GM18517 (cell line): ENCODE data around the gene FGGY.

Experiments
- ATAC-seq: cut with Tn5 transposase; IDR thresholded peaks from one replicate; pipeline ENCODE4 v1.9.1; 2021; ENCODE audit warnings: mild to moderate bottlenecking, moderate library complexity; ENCODE audit not compliant: unreplicated experiment

The FGGY gene

DNA sequence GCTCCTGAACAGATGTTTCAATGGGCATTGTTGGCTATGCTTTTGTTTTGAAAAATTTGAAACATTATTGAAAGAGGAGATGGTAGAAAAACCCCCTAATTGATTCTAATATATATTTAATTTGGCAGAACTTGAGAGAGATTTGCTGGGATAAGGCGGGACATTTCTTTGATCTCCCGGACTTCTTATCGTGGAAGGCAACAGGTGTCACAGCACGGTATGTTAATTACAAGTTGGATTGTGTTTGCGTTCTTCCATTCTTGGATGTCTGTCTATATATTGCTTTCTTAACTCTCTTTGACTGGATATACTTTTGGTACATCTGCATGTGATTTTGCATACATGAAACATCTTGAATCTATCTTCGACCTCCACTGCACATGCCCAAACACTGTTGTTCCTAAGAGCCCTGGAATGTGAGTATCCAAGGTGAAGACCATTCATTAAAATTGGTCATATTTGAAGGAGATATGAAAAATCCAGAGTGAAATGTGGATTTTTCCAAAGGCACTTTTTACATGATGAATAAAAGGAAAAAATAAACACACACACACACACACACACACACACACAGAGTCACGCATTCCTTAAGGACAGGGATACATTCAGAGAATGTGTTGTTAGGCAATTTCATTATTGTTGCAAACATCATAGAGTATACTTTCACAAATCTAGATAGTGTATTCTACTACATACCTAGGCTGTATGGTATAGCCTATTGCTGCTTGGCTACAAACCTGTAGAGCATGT, 81.9 kb downstream of the FGGY start:
- ATAC-seq = no peak

DNA sequence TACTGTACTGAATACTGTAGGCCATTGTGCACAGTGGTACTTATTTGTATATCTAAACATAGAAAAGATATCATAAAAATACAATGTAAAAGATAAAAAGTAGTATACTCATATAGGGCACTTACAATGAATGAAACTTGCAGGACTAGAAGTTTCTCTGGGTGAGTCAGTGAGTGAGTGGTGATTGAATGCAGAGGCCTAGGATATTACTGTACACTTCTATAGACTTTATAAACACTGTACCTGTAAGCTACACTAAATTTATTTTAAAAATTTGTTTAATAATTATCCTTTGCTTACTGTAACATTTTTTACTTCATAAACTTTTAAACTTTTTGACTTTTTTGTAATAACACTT, 82.5 kb downstream of the FGGY start:
- no peak for ATAC-seq

DNA sequence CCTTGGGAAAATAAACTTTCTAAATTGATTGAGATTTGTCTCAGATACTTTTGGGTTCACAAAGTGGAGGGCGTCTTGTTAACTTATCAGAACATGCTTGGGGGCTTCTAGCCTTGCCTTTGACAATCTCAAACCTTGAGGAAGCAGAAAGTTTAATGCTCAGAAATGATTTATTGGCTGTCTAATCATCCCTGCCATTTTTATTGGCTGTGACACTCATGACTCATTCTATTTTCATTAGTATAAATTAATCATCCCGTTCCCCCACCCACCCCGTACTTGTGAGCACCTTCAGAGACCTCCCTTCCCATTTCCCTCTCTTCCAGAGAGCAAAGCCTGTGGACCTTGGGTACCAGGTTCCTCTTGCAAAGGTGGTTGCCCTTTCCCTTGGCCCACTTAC, 87.1 kb downstream of the FGGY start:
- no peak for ATAC-seq

DNA sequence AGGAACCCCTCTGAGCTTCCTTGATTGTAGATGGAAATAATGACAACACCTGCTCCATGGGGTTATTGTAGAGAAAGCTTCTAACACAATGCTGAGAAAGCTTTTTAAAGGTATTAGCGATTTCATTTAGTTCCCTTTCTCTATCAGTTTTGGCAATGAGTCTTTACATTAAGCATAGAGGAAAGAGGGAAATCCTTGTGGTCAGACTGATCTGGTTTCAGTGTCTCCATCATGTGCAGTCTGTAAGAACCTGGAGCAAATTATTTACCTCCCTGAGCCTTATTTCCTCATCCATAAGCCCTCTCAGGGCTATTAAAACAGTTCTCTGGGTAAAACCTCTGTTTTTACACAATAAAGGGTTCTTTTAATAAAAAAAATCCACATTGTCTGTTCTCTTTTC, 87.5 kb downstream of the FGGY start:
- no peak for ATAC-seq

DNA sequence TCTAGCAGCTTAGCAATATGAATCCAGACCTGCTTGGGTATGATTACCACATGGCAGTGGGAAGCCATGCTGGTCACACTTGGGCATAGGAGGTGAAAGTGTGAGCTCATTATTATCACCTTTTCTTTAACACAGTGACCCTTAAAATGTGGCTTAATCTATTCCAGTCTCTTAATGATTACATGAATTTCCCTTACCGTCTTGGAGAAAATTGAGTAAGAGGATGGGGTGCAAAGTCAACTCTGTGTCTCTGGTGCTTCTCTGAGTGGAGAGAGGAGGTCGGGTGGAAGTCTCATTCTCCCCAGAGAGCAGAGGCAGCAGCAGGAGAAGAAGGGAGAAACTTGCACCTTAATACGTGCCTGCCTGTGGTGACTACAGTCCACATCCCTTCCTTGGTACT, 91.3 kb downstream of the FGGY start:
- ATAC-seq = no peak

DNA sequence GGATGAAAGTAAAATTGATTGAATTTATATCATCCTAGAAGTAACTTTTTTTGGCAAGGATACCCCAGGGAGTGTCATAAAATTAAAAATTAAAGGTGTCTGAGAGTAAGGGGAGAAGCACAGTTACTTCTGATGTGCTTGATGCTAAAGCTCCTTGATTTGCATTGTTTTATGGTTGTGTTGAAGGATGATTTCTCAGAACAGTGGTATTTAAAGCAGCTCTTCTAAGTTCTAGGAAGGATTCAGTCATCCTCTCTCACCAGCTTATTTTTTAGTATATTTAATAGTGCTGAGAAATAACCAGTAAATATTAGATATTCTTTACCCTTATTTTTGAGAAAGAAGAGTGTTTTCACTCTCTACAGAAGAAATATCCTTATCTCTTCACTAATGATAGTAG, 93.0 kb downstream of the FGGY start:
- no peak for ATAC-seq

DNA sequence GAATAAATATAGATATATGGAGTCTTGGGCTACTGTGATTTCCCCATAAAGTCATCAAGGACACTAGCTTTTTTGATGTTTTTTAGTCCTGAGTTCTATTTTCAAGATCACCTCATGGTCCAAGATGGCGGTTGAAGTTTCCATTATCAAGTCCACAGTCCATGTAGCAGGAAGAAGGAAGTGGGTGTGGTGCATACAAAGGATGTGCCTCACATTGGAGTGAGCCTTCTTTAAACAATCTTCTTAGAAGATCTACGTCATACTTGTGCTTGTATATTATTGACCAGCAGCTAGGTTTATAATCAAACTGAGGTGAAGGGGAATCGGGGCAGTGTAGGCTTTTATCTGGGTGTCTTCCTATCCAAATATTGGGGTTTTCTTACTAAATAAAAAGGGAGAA, 93.4 kb downstream of the FGGY start:
- ATAC-seq = no peak

DNA sequence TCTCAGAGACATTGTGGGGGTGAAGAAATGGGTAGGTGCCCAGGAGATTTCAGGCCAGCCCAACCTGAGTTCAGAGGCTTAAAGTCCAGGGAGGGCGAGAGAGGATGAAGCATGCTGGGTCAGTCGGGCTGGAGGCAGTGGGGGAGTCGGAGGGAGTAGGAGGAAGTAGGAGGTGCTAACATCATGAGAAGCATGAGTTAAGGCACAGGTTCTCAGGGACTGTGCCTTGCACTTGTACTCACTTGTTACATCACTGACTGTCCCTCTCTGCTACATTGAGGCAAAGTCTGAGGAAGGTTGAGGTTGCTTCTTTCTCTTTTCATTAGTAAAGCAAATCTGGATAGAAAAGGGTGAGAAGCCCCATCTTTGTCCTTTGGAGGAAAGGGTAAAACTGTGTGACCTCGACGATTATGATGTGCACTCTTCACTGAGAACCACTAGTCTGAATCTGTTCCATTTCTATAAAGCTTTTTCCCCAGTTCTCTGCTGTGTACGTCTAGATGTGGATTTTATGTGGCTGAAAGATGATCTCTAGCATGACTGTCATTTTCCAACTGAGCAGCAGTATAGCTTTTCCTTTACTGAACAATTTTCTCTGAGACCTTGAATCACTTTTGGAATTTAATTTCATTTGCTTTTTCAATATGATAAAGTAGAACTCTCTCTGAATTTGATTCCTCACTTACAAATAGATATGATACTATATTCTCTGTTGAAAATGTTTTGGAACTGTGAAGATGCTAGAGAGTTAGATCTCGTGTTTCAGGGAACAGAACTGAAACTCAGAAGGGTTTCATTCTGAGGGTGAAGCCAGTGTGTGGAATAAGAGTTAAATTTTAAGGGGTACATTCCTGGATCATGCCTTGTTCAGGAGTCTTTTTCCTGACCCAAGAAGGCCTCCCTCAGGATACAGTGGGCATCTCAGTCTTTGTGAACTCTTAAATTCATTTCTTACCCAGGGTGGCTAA, 94.6 kb downstream of the FGGY start:
- no peak for ATAC-seq

DNA sequence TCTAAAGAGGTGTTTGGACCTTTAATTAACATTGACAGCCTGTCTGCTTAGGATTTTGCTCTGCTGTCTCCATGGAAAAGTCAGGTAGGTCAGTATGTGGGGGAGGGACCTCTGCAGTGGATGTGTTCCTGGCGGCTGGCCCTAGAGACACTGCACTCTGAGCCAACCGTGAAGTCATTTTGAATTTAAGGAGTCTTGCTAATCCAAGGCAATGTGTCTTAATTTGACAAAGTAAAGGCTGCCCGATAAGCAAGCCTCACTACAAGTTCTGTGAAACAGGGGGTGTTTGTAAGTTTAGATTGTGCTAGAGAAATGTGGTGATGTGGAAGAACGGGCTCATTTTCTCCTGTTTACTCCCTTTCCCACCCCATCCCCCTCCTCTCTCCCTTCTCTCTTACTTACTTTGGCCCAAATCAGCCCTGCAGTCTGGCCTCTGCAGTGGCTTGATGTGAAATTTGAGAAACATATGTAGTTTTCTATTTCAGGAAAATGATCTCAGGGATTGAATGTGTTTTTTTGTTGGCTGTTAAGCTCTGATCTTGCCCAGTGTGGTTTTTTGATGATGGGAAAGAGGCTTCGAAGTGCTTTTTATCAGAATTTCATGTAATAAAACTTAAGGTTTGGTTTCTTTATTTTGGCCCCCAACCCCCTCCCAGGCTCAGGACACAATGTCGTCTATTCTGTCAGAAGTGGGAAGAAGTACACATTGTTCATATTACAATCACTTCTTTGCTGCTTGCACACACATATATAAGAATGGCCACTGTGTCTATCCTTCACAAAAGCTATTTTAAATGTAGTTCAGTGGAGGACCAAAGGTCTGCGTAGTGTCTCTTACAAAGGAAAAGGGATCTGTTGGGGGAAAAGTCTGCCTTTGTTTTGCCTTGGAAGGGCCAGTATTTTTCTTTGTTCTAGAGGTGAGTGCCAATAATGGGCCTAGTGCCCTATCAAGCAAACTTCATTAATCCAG, 96.6 kb downstream of the FGGY start:
- ATAC-seq = no peak

DNA sequence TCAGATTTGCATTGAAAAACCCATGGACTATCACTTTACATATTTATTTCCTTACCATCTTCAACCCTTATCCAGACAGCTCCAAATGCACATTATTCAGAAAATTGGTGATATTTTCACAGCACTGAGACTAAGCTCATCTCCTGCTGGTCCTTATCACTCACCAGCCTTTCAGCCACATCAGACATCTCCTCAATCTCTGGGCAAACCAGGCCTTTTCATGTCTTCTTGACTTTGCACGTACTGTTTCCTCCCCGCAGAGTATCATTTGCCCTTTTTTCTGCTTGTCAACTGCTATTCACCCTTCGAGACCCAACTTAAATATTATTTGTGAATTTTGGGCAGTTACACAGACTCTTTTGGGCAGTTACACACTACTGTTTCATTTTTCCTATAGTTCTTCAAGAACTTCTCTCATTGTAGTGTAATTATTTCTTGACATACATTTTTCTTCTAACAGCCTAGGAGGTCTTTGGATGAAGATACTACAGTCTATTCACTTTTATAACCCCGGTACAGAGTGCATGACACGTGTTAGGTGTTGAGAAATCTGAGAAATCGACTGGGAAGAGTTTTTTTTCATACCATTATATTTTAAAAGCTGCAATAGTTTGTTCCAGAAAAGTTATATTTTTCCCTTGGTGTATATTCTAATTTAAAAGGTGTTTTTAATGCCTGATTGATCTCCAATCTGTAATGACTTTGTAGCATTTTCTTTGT, 98.0 kb downstream of the FGGY start:
- ATAC-seq = no peak

DNA sequence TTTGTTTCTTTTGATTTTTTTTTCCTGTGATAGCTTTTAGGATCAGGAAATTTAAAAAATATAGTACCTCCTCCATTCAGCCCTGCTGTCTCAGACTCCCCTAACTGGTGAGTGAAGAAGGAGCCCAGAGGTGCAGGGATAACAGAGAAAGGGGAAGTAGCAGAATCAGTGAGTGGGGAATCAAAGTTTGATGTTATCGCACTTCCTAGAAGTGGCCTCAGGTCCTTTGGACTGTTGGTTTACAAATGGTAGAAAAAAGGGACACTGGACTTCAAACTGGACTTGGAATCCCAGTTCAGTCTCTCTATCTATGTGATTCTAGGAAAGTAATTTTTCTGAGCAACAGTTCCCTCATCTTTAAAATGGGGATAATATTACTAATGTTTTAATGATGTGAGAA, 99.5 kb downstream of the FGGY start:
- ATAC-seq = no peak

DNA sequence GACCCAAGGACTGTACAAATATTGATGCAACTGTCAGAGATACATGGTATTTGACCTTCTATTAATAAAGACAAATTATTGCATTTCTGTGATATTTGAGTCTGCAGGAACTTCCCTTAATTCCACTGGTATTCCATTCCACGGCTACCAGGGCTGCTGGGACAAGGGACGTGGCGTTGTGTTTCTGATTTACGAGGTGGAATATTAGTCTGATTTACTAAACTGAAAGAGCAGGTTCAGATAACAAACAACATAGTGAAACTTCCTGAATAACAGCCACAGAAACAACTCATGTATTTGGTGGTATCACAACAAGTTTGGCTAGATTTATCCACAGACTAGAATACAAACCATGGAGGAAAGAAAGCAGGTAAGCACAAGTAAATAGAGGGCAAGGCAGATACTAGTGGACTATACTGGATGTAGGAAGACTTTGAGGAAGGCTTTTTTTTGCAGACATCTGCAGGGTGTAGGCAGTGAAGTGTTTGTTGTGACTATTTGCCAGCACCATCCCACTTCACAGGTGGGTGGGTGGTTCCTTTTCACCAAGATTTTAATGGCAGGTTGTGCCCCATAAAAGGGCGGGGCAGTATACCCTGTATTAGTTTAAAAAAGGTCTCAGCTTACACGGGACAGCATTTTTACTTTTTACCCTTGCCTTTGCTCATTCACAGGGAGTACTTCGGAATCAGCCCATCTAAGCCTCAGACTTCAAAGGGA, 100.4 kb downstream of the FGGY start:
- no peak for ATAC-seq

DNA sequence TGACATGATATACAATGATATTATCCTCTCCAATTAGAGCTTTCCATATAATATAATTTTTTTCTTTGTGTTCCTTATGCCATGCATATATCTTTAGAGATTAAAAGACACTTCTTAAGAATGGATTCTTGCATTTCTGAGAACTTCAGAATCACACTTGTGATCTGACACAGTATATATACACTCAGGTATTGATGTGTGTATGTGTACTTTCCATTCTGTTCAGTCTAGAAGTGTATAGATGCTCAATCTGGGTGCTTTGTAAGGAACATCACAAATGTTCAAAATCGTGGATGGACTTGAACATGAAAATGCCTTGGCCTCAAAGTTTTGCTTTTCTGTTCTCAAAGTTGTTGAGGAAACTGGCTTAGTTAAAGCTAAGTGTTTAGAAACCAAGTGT, 102.7 kb downstream of the FGGY start:
- ATAC-seq = no peak

DNA sequence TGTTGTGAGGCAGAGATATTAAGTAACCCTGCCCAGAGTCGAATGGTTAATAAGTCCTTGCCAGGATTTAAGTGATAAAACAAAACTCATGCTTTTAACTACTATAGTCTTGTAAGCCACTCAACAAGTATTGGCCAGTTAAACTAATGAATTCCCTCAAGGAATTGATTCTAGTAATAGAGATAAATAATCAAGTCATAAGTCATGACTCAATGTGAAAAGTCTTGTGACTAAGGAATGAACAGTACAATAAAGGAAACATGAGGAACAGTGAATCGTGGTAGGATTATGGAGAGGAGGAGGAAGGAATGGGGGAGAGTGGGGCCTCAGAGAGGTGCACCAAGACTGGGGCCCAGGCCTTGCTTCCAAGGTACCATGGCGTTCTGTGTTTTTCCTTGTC, 104.7 kb downstream of the FGGY start:
- ATAC-seq = no peak

DNA sequence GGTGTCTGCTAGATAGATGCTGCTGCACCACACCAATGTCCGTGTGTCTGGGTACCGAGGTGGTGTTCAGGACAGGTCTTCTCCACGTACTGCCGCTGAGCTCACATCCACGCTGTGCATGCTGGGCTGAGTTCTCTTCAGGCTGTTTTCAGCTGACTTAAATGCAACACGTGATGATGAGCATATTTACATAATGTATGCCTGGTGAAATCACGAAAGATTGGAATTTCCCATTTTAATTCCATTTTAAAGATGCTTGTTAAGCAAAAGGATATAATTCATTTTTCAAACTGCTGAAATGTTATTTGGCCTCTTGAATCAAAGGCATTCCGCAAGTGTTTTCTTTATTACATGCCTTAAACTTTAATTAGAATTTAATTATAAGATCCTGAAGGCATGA, 107.9 kb downstream of the FGGY start:
- ATAC-seq = no peak

DNA sequence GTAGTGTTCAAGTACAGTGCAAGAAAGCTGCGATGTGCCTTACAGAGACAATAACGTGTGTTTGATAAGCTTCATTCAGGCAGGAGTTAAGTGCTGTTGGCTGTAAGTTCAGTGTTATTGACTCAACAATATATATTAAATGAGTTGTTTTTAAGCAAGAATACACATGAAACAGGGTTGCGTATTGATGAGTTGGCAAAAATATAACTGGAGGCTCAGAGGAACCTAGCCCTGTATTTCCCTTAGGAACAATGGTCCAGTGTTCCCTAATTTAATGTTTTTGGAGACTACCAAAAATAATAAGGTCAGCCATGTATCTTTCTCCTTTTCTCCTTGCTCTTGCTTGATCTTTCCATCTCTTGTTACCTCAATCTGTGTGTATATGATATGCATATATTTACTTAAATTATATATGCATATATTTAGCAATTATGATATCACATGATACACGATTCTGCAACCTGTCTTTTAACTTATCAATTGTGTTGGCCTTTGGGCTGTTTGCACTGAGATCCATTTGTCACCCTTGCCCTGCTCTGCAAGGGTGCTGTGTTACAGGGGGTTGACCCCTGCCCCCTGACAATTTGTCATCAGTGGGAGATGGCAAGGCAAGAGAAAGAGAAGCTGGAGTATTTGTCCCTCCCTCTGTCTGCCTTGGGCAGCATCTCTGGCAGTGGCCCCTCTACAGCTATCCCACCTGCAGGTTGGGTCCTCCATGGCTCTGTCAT, 109.7 kb downstream of the FGGY start:
- ATAC-seq = no peak

DNA sequence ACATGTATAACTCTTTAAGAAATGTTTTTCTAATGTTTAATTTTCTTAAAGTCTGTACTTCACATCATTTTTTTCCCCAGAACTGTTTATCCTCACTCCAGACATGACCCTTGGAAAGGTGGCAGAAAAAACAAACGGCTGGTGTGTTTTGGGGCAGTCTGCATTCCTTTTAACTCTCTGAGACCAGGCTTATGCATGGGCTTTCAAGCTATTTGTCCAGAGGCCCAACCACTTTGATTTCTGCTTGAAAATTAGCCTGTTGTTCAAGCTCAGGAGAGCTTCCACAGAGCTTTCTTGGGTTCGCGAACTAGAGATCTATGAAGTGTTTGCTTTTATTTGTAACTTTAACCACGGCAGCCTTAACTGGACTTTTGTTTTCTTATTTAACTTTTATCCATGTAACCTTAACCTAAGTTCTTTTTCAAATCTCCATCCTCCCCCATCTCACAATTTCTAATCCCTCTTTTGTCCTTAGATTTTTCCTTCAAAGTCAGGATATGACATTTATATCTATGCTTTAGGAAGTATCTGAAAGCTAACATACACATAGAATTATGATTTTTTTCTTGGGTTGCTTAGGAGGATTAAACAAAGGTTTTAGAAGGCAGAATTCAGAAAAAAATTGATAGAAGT, 111.8 kb downstream of the FGGY start:
- ATAC-seq = no peak

DNA sequence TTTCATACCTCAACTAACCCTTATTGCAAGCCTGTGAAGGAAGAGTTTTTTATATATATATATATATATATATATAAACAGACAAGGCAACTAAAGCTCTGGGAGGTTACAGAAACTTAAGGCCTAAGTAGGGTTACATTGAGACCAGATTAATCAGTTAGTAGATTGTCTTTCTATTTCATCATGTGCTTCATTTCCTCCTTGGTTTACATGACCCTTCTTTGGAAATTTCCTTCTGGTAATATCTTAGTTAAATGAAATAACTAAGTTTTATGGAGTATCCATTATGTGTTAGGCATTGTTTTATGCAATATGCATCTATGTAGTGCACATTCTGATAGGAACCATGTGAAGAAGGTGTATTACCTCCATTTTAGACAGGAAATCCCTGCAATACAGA, 112.7 kb downstream of the FGGY start:
- no peak for ATAC-seq

DNA sequence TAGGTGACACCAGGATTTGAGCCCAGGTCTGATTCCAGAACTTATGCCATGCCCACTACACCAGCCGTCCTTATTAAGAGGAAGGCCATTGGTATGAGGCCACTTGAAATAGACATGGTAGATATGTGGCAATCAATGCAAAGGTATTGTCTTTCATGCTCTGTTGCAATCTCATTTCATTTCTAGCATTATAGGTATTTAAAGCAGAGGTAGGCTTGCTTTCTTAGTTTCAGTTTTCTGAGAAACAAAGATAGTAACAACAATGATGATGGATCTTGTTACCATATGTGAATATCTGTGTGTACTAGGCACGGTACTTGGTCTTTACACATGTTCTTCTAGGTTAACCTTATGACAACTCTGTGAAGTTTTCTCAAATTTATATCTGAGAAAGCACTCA, 113.1 kb downstream of the FGGY start:
- ATAC-seq = no peak
